IPS-18a (cell line): Measurements from ENCODE around the gene AQP12A.
"Not testable (repeated sequence)": the region's sequence is repeated elsewhere in the genome, so short reads cannot be mapped to it uniquely, and the experiment has no call there.

Experiments used
- H3K27ac ChIP-seq: one replicate; pipeline ENCODE4 v1.5.1; 2013; ENCODE audit warnings: low read length
- H3K27me3 ChIP-seq: one replicate; pipeline ENCODE4 v1.6.1; 2013; ENCODE audit warnings: mild to moderate bottlenecking, low read length; ENCODE audit not compliant: control insufficient read depth, insufficient read depth
- H3K36me3 ChIP-seq: one replicate; pipeline ENCODE4 v1.6.1; 2013; ENCODE audit warnings: low read depth, low read length; ENCODE audit not compliant: control insufficient read depth
- H3K4me1 ChIP-seq: one replicate; pipeline ENCODE4 v1.6.1; 2013; ENCODE audit warnings: low read depth, low read length; ENCODE audit not compliant: control insufficient read depth
- H3K4me3 ChIP-seq: one replicate; pipeline ENCODE4 v1.5.1; 2013; ENCODE audit warnings: low read length
- H3K9ac ChIP-seq: one replicate; pipeline ENCODE4 v1.6.1; 2013; ENCODE audit warnings: mild to moderate bottlenecking, low read length, moderate library complexity
- H3K9me3 ChIP-seq: one replicate; pipeline ENCODE4 v1.6.1; 2013; ENCODE audit warnings: low read depth, low read length; ENCODE audit not compliant: control insufficient read depth

Gene AQP12A

GRCh38 chr2:240670402-240670801 lies 21.3 kb upstream of the AQP12A start:
- no peak overlapping the region for H3K4me3 ChIP-seq
- no peaks in the 10 kb centered on the region for H3K9me3 ChIP-seq
- H3K36me3 ChIP-seq = no peaks in the 10 kb centered on the region
- no peak overlapping the region for H3K9ac ChIP-seq
- H3K4me1 ChIP-seq = no peaks in the 10 kb centered on the region
- no peaks in the 10 kb centered on the region for H3K27me3 ChIP-seq
- no peak overlapping the region for H3K27ac ChIP-seq

GRCh38 chr2:240670950-240671349 lies 20.7 kb upstream of the AQP12A start:
- Histone ChIP-seq H3K4me3 (no peak overlapping the region), H3K9ac (no peak overlapping the region), H3K27me3 (no peaks in the 10 kb centered on the region), H3K9me3 (no peaks in the 10 kb centered on the region), H3K27ac (no peak overlapping the region), H3K4me1 (no peaks in the 10 kb centered on the region), H3K36me3 (no peaks in the 10 kb centered on the region)

- H3K27ac ChIP-seq = no peak overlapping the region
- no peaks in the 10 kb centered on the region for H3K4me1 ChIP-seq
- no peaks in the 10 kb centered on the region for H3K36me3 ChIP-seq
- H3K9ac ChIP-seq = no peak overlapping the region
- H3K9me3 ChIP-seq = no peaks in the 10 kb centered on the region
- H3K27me3 ChIP-seq = no peaks in the 10 kb centered on the region
- no peak overlapping the region for H3K4me3 ChIP-seq
Observed at GRCh38 chr2:240672076-240672700, 19.5 kb upstream of the AQP12A start.

- Histone ChIP-seq H3K4me3 (no peak overlapping the region), H3K27me3 (no peaks in the 10 kb centered on the region), H3K27ac (no peak overlapping the region), H3K36me3 (no peaks in the 10 kb centered on the region), H3K9ac (no peak overlapping the region), H3K4me1 (no peaks in the 10 kb centered on the region), H3K9me3 (no peaks in the 10 kb centered on the region)
Observed at GRCh38 chr2:240672701-240673190, 18.9 kb upstream of the AQP12A start.

GRCh38 chr2:240674461-240675184 lies 17.0 kb upstream of the AQP12A start:
- H3K9ac ChIP-seq, H3K27me3 ChIP-seq: not testable (repeated sequence)

GRCh38 chr2:240675345-240675744 lies 16.3 kb upstream of the AQP12A start:
- not testable (repeated sequence) for H3K36me3 ChIP-seq, H3K4me1 ChIP-seq, H3K27me3 ChIP-seq, H3K9me3 ChIP-seq, H3K9ac ChIP-seq, H3K4me3 ChIP-seq, H3K27ac ChIP-seq

More at GRCh38 chr2:240674461-240675184, 17.0 kb upstream of the AQP12A start:
- not testable (repeated sequence) for H3K27ac ChIP-seq, H3K9me3 ChIP-seq, H3K4me1 ChIP-seq, H3K36me3 ChIP-seq, H3K4me3 ChIP-seq

GRCh38 chr2:240678043-240678442 lies 13.6 kb upstream of the AQP12A start:
- not testable (repeated sequence) for H3K4me3 ChIP-seq, H3K4me1 ChIP-seq, H3K27ac ChIP-seq, H3K36me3 ChIP-seq, H3K9me3 ChIP-seq, H3K27me3 ChIP-seq, H3K9ac ChIP-seq

- H3K27me3 ChIP-seq, H3K4me3 ChIP-seq, H3K27ac ChIP-seq, H3K36me3 ChIP-seq, H3K9me3 ChIP-seq, H3K4me1 ChIP-seq, H3K9ac ChIP-seq: not testable (repeated sequence)
Observed at GRCh38 chr2:240678909-240679308, 12.8 kb upstream of the AQP12A start.

GRCh38 chr2:240680185-240680584 lies 11.5 kb upstream of the AQP12A start:
- H3K9ac ChIP-seq, H3K27ac ChIP-seq, H3K4me3 ChIP-seq, H3K9me3 ChIP-seq, H3K27me3 ChIP-seq, H3K36me3 ChIP-seq, H3K4me1 ChIP-seq: not testable (repeated sequence)

GRCh38 chr2:240682431-240683224 lies 9.0 kb upstream of the AQP12A start, which contains the start of gene AQP12B:
Gene AQP12B (minus strand): TSS chr2:240682885. CDS start chr2:240682837, 48 bp downstream.
- not testable (repeated sequence) for H3K9me3 ChIP-seq, H3K4me1 ChIP-seq, H3K36me3 ChIP-seq, H3K9ac ChIP-seq, H3K4me3 ChIP-seq, H3K27ac ChIP-seq, H3K27me3 ChIP-seq

GRCh38 chr2:240683329-240683979 lies 8.2 kb upstream of the AQP12A start:
- H3K36me3 ChIP-seq, H3K27me3 ChIP-seq, H3K9ac ChIP-seq, H3K27ac ChIP-seq, H3K9me3 ChIP-seq, H3K4me3 ChIP-seq, H3K4me1 ChIP-seq: not testable (repeated sequence)
